Stimulated activated CD4-positive, alpha-beta T cell treated with anti-CD3 and anti-CD28 coated beads, Interleukin-4, amount 100 ng/mL, for 48 hours (primary cell): ENCODE measurements around the gene SENP8.
"Not testable (repeated sequence)": the region's sequence is repeated elsewhere in the genome, so short reads cannot be mapped to it uniquely, and the experiment has no call there.

Experiments
- DNase-seq, 2 donors: peaks; one replicate each; pipeline ENCODE4 v3.0.0-alpha.2; 2020; ENCODE audit warnings: low read depth in 2 of 2

SENP8 gene

DNA sequence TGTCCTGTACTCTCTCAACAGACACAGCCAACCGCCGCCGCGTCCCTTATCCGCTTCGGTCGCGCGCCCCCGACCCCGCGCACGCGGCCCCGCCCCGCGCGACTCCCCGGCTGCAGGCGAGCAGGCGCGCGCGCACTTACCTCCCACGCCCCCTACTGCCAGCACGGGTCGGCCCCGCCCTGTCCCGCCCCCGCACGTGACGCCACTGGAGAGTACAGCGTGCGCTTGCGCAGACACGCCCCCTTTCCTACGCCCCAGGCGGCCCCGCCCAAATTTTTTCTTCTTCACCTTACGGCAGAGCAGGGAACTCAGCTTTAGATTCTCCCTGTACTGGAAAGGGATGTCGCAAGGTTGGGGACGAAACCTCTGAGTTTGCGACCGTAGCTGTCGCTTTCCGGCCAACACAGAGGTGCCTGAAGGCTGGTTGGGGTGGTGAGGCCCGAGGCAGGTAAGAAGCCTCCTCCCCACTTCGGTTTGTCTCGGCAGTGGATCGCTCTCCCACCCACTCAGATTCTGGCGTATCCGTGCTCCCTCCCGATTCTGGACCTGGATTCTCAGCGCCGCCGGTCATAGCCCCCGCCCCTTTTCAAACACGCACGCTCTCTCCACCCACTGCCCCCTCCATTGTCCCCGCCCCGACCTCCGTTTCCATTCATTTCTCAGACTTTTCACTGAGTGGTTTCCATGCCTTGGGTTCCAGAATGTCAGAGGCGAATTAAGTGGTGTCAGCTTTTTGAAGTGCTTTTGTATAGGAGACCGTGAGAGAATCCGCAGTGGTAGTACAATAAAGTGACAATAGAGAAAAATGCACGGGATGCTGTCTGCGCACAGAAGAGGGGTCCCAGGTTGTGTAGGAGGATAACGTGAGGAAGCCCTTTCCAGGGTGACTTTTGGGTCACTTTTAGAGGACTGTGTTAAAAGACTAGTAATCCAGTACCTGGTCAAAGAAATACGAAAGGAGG, at the start of gene SENP8, which contains the start of gene MYO9A:
Gene SENP8 (plus strand): TSS at position 387 of the 962 bp plus-strand sequence. CDS start 21,221 bp downstream, outside the sequence.
Gene MYO9A (minus strand): TSS at position 134 of the 962 bp plus-strand sequence. CDS start 71,587 bp downstream, outside the sequence.
- DNase-seq: peak; percentile 98 to 100

DNA sequence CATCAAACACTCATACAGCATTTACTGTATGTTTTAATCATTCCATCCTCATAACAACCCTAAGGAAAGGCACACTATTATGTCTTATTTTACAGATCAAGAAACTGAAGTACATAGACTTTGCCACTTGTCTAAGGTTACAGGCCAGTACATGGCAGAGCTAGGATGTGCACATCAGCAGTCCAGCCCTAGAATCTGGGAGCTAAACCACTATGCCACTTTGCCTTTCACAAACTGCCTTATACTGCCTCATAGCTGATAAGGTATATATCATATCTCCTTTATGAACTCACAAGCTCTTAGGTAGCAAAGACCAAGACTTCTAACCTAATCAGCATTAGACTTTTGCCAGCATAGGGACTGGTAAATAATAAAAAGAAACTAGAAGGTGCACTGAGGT, 49.3 kb upstream of the SENP8 start:
- DNase-seq: no peak

DNA sequence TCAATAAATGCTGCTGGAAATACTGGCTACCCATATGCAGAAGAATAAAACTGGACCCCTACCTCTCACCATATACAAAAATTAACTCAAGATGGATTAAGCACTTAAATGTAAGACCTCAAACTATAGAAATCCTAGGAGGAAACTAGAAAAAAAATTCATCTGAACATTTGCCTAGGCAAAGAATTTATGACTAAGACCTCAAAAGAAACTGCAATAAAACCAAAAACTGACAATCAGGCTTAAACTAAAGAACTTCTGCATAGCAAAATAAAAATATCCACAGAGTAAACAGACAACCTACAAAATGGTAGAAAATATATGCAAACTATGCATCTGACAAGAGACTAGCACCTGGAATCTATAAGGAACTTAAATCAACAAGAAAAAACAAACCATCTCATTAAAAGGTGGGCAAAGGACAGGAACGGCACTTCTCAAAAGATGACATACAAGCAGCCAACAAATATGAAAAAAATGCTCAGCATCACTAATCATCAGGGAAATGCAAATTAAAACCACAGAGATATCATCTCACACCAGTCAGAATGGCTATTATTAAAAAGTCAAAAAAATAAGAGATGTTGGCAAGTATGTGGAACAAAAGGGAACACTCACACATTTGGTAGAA, 47.3 kb upstream of the SENP8 start:
- no peak for DNase-seq

DNA sequence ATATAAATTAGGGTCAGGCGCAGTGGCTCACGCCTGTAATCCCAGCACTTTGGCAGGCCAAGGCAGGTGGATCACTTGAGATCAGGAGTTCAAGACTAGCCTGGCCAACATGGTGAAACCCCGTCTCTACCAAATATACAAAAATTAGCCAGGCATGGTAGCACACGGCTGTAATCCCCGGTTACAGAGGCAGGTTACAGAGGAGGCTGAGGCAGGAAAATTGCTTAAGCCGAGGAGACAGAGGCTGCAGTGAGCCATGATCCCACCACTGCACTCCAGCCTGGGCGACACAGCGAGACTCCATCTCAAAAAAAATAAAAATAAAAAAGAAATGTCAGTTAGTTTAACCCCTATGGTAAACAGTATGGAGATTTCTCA, 46.8 kb upstream of the SENP8 start:
- not testable (repeated sequence) for DNase-seq

DNA sequence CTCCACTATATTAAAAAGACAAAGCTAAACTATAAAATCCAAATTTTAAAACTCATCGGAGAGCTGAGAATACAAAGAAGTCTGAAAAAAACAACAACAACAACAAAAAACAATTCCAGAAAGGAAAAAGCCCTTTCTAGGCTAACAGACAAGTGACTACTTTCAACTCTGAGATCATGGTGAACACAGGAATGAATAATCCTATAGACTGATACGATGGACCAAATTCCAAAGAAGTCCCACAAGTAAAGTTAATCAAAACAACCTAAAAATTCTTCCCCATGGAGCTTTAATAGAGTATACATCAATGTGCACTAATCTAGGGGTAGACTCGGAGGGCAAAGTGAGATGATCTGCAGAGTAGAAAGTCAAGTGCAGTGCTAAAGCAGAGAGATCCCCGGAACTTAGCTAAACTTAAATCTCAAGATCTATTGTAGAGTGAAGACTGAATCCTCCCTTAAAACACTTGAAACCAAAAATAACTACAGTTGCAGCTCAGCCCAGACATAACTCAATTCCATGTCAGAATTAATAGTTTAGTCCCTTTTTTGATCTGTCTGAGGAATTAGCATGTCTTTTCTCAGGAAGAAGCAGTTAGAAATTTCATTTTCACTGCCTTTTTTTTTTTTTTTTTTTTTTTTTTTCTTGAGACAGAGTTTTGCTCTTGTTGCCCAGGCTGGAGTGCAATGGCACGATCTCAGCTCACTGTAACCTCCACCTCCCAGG, 43.7 kb upstream of the SENP8 start:
- no peak for DNase-seq

DNA sequence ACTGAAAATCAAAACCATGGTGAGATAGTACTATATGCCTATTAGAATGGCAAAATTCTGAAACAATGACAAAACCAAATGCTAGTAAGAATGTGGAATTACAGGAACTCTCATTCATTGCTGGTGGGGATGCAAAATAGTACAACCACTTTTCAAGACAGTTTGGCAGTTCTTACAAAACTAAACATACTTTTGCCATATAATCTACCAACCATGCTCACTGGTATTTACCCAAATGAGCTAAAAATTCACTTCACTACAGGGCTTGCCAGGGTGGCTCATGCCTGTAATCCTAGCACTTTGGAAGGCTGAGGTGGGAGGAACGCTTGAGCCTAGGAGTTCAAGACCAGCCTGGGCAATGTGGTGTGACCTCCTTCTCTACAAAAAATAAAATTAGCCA, 40.3 kb upstream of the SENP8 start:
- no peak for DNase-seq

DNA sequence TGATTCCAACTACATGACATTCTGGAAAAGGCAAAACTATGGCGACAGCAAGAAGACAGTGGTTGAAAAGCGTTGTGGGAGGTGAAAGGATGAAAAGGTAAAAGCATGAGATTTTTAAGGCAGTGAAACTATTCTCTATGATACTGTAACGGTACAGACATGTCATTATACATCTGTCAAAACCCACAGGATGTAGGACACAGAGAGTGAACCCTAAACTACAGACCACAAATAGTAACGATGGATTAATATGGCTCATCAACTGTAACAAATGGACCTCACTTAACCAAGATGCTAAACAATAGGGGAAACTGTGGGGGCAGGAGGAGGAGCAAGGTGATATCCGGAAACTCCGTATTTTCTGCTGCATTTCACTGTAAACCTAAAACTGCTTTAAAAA, 39.3 kb upstream of the SENP8 start:
- no peak for DNase-seq

DNA sequence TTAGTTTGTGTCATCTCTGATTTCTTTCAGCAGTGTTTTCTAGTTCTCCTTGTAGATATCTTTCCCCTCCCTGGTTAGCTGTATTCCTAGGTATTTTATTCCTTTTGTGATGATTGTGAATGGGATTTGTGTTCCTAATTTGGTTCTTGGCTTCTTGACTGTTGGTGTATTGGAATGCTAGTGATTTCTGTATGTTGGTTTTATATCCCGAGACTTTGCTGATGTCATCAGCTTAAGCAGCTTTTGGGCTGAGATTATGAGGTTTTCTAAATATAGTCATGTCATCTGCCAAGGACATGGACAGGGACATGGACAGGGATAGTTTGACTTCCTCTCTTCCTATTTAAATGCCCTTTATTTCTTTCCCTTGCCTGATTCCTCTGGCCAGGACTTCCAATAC, 36.0 kb upstream of the SENP8 start:
- DNase-seq: no peak

DNA sequence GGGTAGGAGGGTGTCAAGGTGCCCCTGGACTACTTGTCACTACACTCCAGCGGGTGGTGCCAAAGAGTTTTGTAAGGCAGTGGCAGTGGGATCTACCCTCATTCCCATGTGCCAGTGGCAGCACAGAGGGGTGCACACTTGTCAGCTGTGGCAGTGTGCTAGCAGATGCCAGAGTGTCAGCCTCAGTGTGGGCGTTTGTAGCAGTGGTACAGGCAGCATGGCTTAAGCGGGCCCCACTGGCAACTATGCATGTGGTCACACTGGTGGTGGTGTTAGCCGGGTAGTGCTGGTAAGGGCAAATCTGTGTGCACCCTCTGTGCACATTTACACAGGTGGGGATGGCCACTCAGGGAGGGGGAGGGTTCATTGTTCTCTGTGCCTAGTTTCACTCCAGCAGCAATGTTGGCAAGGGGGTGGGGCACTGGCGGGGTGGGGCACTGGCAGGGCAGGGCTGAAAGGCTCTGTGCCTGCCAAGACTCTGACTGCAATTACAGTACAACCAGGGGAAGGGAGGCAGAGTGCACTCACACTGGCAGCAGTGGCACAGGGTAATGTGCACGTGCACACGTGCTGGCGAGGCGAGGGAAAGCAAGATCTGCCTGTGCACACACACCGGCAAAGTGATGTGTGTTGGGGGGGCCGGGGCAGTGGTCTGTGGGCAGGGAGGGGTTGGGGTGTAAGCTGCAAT, 32.0 kb upstream of the SENP8 start:
- no peak for DNase-seq

DNA sequence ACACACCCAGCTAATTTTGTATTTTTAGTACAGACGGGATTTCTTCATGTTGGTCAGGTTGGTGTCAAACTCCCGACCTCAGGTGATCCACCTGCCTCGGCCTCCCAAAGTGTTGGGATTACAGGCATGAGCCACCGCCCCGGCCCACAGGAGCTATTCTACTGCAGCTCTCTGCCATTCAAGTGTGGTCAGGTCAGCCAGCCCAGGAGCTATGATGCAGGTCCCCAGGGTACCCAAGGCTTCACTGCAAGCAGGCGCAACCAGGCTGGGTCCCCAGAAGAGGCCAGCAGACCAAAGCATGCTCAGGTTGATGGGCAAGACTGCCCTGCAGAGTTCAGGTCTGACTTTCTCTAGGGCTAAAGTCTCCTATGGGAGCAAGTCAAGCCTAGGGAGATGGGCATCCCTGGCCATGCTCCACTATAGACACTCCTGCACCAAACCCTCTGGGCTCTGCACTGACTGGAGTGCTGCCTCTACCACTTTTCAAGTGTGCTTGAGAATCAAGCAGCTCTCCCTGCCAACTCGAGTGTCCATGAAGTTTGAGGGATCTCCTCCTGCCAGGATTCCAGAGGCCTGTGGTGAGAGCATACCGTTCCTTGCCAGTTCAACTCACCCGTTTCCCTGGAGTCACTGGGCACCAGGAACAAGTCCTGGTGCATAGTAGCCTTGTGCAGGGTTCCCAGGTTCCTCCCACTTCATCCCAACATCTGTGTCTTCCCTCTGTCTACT, 31.1 kb upstream of the SENP8 start:
- DNase-seq: no peak

DNA sequence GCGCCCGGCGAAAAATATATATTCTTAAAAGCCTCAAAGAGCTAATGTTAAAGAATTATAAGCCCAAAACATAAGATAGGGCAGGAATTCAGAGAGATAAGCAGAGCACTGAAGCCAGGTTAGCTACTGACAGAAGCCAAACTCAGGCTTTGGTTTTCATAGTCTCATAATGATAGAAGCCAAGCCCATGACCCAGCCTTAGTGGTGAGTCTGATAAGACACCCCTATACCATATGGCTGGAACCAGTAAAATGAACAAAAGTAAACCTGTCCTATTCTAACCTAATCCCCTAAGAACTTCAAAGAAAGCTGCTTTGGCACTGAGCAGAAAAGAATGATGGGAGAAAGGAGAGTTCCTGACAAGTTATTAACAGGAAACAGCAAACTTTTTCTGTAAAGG, 26.2 kb upstream of the SENP8 start:
- DNase-seq: no peak

DNA sequence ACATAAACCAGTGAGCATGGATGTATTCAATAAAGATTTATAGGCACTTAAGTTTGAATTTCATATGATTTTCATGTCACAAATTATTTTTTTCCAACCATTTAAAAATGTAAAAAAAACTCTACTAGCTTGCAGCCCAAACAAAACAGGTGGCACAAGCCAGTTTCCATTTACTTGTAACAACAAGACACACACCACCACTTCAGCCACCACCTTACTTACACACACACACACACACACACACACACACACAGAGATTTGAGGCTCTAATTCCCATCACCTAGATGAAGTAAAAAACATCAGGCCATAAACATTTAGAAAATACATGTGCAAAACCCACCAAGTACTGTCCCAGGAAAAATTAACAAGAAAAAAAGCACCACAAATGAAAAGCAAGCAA, 25.5 kb upstream of the SENP8 start:
- DNase-seq: no peak

DNA sequence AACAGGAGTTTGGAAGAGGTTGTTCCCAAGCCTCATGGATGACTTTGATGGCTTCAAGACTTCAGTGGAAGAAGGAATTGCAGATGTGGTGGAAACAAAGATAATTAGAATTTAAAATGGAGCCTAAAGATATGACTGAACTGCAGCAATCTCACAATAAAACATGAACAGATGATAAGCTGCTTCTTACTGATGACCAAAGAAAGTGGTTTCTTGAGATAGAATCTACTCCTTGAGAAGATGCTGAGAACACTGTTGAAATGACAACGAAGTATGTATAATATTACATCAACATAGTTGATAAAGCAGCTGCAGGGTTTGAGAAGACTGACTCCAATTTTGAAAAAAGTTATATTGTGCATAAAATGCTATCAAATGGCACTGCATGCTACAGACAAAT, 21.4 kb upstream of the SENP8 start:
- no peak for DNase-seq

DNA sequence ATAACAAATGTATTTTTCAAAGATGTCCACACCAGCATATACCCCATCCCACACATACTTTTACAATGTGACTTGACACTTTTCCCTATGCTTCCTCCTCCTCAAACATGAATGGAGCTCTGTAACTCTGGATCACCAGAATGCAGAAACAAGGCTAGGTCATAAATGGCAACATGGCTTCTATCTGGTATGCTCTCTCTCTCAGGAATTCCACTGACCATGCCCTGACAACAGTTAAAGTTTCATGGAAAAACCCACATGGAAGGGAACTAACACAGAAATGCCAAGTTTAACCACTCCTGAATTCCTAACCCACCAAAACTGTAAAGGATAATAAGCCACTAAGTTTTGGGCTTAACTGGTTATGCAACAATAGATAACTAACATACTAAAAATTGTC, 20.2 kb upstream of the SENP8 start:
- DNase-seq: no peak

DNA sequence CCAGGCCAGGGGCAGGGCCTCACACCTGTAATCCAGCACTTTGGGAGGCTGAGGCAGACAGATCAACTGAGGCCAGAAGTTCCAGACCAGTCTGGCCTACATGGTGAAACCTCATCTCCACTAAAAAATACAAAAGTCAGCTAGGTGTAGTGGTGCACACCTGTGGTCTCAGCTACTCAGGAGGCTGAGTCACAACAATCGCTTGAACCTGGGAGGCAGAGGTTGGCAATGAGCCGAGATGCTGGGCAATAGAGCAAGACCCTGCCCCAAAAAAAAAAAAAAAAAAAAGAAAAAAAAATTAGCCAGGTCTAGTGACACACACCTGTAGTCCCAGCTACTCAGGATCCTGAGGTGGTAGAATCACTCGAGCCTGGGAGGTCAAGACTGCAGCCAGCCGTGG, 19.0 kb upstream of the SENP8 start:
- no peak for DNase-seq

DNA sequence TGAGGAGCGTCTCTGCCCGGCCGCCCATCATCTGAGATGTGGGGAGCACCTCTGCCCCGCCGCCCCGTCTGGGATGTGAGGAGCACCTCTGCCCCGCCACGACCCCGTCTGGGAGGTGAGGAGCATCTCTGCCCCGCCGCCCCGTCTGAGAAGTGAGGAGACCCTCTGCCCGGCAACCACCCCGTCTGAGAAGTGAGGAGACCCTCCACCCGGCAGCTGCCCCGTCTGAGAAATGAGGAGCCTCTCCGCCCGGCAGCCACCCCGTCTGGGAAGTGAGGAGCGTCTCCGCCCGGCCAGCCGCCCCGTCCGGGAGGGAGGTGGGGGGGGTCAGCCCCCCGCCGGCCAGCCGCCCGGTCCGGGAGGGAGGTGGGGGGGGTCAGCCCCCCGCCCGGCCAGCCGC, 17.7 kb upstream of the SENP8 start:
- not testable (repeated sequence) for DNase-seq

DNA sequence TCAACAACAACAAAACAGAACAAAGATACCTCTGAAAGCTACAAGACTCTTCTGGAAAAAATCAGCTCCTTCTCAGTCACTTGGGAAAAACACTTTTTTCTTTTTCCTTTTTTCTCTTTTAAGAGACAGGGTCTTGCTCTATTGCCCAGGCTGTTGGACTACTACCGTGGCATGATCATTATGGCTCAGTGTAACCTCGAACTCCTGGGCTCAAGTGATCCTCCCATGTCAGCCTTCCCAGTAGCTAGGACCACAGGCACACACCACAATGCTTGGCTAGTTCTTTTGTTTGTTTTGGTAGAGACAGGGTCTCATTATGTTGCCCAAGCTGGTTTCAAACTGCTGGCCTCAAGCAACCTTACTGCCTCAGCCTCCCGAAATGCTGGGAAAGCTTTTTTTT, 13.1 kb upstream of the SENP8 start:
- DNase-seq: no peak

DNA sequence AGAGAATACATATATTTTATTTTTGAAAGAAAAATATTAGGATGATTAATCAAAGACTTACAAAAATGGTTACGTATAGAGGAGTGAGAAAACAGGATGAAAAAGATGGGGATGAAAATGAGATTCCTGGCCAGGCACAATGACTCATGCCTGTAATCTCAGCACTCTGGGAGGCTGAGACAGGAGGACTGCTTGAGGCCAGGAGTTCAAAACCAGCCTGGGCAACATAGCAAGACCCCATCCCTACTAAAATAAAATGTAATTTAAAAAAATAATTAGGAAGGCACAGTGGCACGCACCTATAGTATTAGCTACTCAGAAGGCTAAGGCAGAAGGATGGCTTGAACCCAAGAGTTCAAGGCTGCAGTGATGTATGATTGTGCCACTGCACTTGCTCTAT, 12.1 kb upstream of the SENP8 start:
- no peak for DNase-seq

DNA sequence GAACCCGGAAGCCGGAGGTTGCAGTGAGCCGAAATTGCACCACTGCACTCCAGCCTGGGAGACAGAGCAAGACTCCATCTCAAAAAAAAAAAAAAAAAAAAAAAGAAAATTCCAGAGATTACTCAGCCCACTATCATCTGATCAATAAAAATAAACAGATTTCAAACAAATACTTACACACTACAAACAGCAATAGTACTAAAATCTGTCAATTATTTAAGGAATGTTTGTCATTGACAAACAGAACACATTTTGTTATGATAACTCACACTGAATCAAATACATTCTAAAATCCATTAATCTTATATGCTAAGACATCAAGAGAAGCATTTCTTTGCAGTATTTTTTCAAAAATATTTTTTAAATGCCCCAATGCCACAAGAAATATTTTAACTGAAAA, 7.8 kb upstream of the SENP8 start:
- no peak for DNase-seq

DNA sequence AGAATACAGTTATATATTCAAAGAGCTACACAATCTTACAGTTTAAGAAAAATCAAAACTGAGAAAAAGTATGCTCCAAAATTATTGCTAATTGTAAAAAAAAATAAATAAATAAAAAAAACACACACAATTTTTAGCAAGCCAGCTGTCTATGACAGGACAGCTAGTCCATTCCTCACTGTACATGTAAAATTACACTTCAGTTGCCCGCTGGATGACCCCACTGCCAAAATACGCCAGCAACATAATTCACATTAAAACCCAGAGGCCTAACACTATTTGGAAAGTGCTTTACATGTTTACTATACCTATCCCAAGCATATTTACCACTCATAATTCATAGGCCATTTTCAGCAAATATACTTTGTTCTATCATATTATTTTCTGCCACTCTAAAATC, 6.1 kb upstream of the SENP8 start:
- no peak for DNase-seq

DNA sequence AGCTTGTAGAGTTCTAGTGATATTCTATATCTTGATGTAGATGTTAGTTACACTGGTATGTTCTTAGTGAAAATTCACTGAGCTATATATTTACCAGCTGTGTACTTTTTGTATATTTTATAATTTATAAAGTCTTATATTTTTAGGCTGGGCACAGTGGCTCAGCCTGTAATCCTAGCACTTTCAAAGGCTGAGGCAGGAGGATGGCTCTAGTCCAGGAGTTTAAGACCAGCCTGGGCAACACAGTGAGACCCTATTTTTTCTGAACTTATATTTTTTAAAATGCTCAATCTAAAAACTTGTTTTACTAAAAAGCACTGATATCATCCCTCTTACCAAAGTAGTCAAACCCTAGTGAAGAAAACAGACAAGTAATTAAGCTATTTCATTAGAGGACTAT, 5.4 kb upstream of the SENP8 start:
- DNase-seq: no peak
